SK-N-MC (cell line): Measurements from ENCODE around the gene CHN1.

Source experiments
- DNase-seq: peaks from one replicate; pipeline ENCODE4 v3.0.0-alpha.2; 2011; ENCODE audit warnings: low read depth, low spot score
- H3K27ac ChIP-seq: fragments of 200-600 bp; sonication (generic); 2 replicates; pipeline ENCODE4 v1.5.1; 2016; ENCODE audit warnings: mixed run types
- H3K36me3 ChIP-seq: fragments of 200-600 bp; sonication (generic); 2 replicates; pipeline ENCODE4 v1.6.1; 2017; ENCODE audit warnings: antibody characterized with exemption, low read length, mixed read lengths; ENCODE audit not compliant: insufficient read depth
- H3K4me3 ChIP-seq: fragments of 200-600 bp; sonication (generic); 2 replicates; pipeline ENCODE4 v1.5.1; 2016
- H3K9ac ChIP-seq: fragments of 200-600 bp; sonication (generic); 2 replicates; pipeline ENCODE4 v1.8.0; 2017; ENCODE audit warnings: mixed run types, mixed read lengths; ENCODE audit not compliant: insufficient read length
- H3K9me3 ChIP-seq: fragments of 200-600 bp; sonication (generic); 2 replicates; pipeline ENCODE4 v1.6.1; 2017; ENCODE audit warnings: low read depth, mild to moderate bottlenecking, antibody characterized with exemption, low read length, moderate library complexity, mixed read lengths
- EZH2 ChIP-seq: fragments of 200-600 bp; sonication (generic); IDR thresholded peaks from one replicate; pipeline ENCODE4 v1.6.1; 2017; ENCODE audit warnings: antibody characterized with exemption
- FOXP2 ChIP-seq: optimal IDR thresholded peaks from 2 replicates; pipeline ENCODE3; 2011; ENCODE audit warnings: mild to moderate bottlenecking, moderate library complexity; ENCODE audit not compliant: insufficient read depth; ENCODE audit errors: extremely low read length, control extremely low read depth
- POLR2AphosphoS5 ChIP-seq: IDR thresholded peaks from 2 replicates; pipeline ENCODE4 v1.6.1; 2012; ENCODE audit warnings: mild to moderate bottlenecking, low read depth, low read length, borderline replicate concordance

CHN1 gene

DNA sequence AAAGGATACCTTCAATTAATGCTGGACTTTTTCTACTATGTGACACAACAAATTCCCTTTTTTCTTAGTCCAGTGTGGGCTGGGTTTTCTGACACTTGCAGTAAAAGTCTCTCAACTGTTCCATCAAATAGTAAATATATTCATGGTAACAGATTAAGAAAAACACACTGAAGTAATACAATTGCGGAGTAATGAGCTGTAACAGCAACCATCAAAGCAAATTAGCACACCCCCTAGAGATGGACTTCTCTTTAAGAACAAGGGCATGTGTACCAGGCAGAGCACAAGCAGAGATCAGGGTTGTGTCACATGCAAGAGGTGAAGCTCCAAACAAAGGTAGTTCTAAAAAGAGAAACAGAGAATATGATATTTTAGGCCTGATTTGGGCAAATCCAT is 168.2 kb downstream of the CHN1 start:
- Histone ChIP-seq H3K9ac (no peak overlapping the region), H3K9me3 (no peaks in the 10 kb centered on the region), H3K27ac (no peak overlapping the region), H3K36me3 (no peaks in the 10 kb centered on the region), H3K4me3 (no peak overlapping the region)
- TF ChIP-seq FOXP2 (no peak), EZH2 (no peak), POLR2AphosphoS5 (no peak)
- DNase-seq: no peak

DNA sequence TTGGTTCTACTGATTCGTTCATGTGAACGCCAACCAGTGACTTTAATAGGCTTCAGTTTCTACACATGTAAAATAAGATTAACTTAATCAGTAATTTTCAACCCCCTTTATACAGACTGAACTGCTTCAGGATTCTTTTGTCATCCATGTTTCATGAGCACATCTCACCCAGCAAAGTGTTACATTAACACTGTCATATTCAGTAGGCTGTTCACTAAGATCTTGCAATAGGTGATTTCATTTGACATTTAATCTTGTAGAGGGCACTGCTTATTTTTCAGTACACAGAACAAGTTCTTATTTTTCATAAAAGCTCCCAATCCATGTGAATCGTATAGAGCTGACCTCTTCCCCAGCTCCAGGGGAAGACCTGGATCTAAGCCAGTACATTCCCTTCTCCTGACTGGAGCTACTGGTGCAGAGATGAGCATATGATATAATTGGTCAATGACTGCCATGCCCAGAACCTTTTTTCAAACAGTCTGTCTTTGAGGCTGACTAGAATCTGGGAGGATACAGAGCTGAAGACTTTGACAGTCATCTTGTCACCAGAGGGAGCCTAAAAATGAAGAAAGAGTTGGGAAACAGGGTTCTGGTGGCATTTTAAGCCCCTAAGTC is 168.7 kb downstream of the CHN1 start:
- DNase-seq: no peak
- Histone ChIP-seq H3K9me3 (no peaks in the 10 kb centered on the region), H3K9ac (no peak overlapping the region), H3K4me3 (no peak overlapping the region), H3K27ac (no peak overlapping the region), H3K36me3 (no peaks in the 10 kb centered on the region)
- TF ChIP-seq EZH2: no peak
- TF ChIP-seq FOXP2: no peak
- no peak for TF ChIP-seq POLR2AphosphoS5

DNA sequence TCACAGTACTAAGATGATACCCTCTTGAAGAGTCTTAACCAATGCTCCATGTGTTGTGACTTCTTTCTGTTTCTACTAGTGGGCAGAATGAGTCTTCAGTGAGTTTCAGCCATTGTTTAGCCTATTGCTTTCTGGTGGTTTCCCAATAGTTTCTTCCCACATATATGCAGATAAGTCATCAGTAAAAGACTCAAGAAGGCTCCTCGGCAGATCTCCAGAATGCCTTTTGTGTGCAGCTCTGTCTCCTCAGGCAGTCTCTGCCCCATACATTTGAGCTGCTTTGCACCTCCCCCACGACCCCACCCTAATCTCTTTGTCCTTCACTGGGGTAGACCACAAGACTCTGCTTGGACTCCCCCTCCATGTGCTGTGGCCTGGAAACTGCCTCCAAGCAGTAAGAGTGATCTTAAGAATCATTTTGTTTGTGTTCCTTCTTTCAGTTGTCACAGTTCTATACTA is 169.4 kb downstream of the CHN1 start:
- no peaks in the 10 kb centered on the region for H3K36me3 ChIP-seq

DNA sequence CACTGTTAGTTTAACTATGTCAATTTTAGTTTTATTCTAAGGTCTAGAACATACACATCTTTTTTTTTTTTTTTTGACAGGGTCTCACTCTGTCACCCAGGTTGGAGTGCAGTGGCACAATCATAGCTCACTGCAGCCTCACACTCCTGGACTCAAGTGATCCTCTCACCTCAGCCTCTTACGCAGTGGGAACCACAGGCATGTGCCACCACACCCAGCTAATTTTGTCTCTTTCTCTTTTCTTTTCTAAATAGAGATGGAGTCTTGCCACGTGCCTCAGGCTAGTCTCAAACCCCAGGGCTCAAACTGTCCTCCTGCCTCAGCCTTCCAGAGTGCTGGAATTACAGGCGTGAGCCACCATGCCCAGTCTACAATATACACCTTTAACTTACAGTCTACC is 171.4 kb downstream of the CHN1 start:
- Histone ChIP-seq H3K27ac (no peak overlapping the region), H3K9ac (no peak overlapping the region)
- no peak for DNase-seq

More for the DNA sequence above, 169.4 kb downstream of the CHN1 start:
- no peaks in the 10 kb centered on the region for H3K9me3 ChIP-seq
- H3K27ac ChIP-seq: no peak overlapping the region
- no peak overlapping the region for H3K9ac ChIP-seq
- H3K4me3 ChIP-seq: no peak overlapping the region
- no peak for TF ChIP-seq EZH2
- no peak for TF ChIP-seq POLR2AphosphoS5
- no peak for TF ChIP-seq FOXP2
- no peak for DNase-seq

DNA sequence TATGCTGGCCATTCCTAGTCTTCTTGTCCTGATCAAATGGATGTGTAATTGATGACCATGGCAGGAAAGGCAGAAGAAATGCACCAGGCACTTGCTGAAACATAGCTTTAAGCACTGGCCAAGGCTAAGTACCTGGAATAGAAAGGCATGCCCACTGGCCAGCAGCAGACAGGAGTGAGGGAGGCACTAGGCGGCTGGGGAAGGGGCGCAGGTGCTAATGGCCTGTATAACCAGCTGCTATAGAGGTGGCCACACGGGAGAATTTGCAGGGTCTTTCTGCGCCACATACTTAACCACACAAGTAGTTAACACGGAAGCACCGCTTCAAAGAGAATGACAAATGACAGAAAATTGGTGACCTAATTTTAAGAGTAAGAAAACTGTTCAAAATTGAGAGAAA is 174.6 kb downstream of the CHN1 start:
- Histone ChIP-seq H3K9me3 (no peaks in the 10 kb centered on the region), H3K36me3 (no peaks in the 10 kb centered on the region), H3K27ac (no peak overlapping the region), H3K9ac (no peak overlapping the region), H3K4me3 (no peak overlapping the region)
- no peak for DNase-seq
- TF ChIP-seq EZH2: no peak
- no peak for TF ChIP-seq FOXP2
- no peak for TF ChIP-seq POLR2AphosphoS5

More for the DNA sequence above, 171.4 kb downstream of the CHN1 start:
- TF ChIP-seq EZH2 (no peak), POLR2AphosphoS5 (no peak), FOXP2 (no peak)
- no peaks in the 10 kb centered on the region for H3K36me3 ChIP-seq
- H3K4me3 ChIP-seq: no peak overlapping the region
- H3K9me3 ChIP-seq: no peaks in the 10 kb centered on the region

DNA sequence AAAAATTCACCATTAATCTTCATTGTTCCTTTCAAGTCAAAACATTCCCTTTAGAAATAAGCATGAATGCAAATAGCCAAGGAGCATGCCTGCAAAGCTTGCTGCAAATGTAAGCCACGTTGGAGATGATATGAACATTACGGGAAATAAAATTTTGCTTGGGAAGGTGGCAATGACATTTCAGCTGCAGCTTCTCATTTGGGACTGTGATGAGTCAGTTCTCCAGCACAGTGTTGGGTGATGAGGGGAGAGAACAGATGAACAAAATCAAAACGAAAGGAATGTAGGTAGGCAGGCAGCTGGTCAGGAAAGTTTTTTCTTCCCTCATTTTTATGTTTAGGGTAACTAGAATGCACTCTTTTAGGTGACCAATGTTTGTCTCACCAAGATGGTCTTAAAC is 175.6 kb downstream of the CHN1 start:
- H3K9me3 ChIP-seq: no peaks in the 10 kb centered on the region
- no peak overlapping the region for H3K27ac ChIP-seq
- TF ChIP-seq FOXP2 (no peak), EZH2 (no peak), POLR2AphosphoS5 (no peak)
- H3K36me3 ChIP-seq: no peaks in the 10 kb centered on the region
- no peak for DNase-seq
- no peak overlapping the region for H3K9ac ChIP-seq
- H3K4me3 ChIP-seq: no peak overlapping the region

DNA sequence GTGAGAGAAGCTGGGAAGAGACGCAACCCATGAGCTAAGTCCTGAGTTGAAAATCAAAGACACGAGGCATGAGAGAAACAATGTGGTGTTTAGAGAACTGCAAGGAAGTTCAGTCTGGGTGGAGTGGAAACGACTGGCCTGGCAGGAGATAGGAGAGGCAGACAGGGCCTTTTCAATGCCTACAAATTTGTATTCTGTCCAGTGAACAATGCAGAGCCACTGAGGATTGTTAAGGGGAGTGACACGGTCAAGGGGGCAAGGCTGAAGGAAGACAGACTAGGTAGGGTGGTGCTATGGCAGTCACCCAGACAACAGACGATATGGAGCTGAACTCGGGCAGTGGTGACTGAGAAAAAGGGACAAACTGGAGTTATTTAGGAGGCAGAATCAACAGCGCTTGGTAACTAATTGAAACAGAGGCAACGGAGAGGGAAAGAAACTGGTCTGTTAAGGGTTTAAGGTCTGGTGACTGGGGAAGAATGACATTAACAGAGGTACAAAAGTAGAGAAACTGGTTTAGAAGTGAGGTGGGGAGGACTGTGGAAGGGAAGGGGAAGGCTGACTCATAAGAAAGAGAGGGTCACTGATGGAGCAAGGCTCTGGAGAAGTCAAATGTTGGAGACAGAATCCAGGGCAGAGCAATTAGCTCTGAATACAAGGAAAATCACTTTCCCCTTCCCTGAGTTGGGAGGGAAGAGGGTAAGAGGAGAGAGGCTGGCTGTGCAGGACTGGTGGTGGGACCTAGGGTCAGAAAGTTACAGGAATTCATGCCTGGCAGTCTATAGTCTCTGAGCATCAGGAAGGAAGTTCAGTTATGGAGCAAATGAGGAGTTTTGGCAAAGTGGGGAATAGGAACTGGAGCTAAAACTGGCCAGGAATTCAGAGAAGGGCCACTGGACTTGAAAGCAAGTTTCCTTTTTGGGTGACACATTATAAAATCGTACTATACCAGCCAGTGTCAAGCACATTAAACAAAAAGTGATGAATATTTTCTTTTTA is 177.5 kb downstream of the CHN1 start:
- DNase-seq: no peak
- Histone ChIP-seq H3K27ac (no peak overlapping the region), H3K4me3 (no peak overlapping the region), H3K36me3 (peaks cover 8% of the 10 kb centered on the region; the same call in 1 of the 2 replicates), H3K9ac (no peak overlapping the region), H3K9me3 (no peaks in the 10 kb centered on the region)
- TF ChIP-seq POLR2AphosphoS5: no peak
- no peak for TF ChIP-seq EZH2
- TF ChIP-seq FOXP2: no peak

DNA sequence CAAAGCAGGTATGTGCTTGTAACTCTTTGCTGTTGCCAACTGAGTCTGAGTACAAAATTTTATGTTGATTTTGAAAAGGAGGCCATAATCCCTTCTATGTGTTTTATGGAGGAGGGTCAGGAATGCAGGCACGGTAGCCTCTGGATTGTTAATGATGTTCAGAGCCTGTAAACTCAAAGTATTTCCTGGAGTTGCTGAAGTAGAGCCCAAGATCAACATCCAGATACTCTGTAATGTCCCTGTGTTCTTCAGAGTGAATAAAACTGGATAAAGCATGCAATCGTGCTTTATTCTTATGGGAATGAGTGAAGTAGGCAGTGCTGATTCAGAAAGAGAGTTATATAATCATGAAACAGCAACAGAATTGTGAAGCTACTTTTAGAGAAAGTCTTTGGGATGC is 179.1 kb downstream of the CHN1 start:
- DNase-seq: no peak
- peaks cover 18% of the 10 kb centered on the region; the same call in 1 of the 2 replicates for H3K36me3 ChIP-seq
- TF ChIP-seq POLR2AphosphoS5: no peak
- TF ChIP-seq EZH2: no peak
- no peak for TF ChIP-seq FOXP2
- H3K4me3 ChIP-seq: no peak overlapping the region
- no peak overlapping the region for H3K9ac ChIP-seq
- no peak overlapping the region for H3K27ac ChIP-seq
- H3K9me3 ChIP-seq: no peaks in the 10 kb centered on the region
